Hepatocyte (in vitro differentiated cells): ENCODE data around the gene CCDC82. TPM values are rescaled to one million over a fixed set of nuclear protein-coding genes. Genes with fewer than 3 reads are reported as not detected.
"Not testable (repeated sequence)": the region's sequence is repeated elsewhere in the genome, so short reads cannot be mapped to it uniquely, and the experiment has no call there.

Source experiments
- DNase-seq: peaks from one replicate; pipeline ENCODE4 v3.0.0-alpha.2; 2016; ENCODE audit warnings: low spot score
- H2AFZ ChIP-seq: fragments of 200-600 bp; sonication (generic); 2 replicates; pipeline ENCODE4 v1.6.0; 2016; ENCODE audit warnings: antibody characterized with exemption, mild to moderate bottlenecking
- H3K27ac ChIP-seq: fragments of 200-600 bp; sonication (generic); 2 replicates; pipeline ENCODE4 v1.5.1; 2016; ENCODE audit warnings: mild to moderate bottlenecking
- H3K27me3 ChIP-seq: fragments of 200-600 bp; sonication (generic); 2 replicates; pipeline ENCODE4 v1.6.1; 2016
- H3K36me3 ChIP-seq: fragments of 200-600 bp; sonication (generic); replicated peaks from 2 replicates; pipeline ENCODE4 v1.5.1; 2016; ENCODE audit warnings: low read depth; ENCODE audit not compliant: insufficient read depth
- H3K4me1 ChIP-seq: fragments of 200-600 bp; sonication (generic); 2 replicates; pipeline ENCODE4 v1.5.1; 2016; ENCODE audit warnings: mild to moderate bottlenecking, moderate library complexity; ENCODE audit not compliant: insufficient read depth
- H3K4me2 ChIP-seq: fragments of 200-600 bp; sonication (generic); 2 replicates; pipeline ENCODE4 v1.6.0; 2016
- H3K4me3 ChIP-seq: fragments of 200-600 bp; sonication (generic); 2 replicates; pipeline ENCODE4 v1.5.1; 2016; ENCODE audit warnings: mild to moderate bottlenecking
- H3K79me2 ChIP-seq: fragments of 200-600 bp; sonication (generic); 2 replicates; pipeline ENCODE4 v1.6.0; 2017; ENCODE audit warnings: mild to moderate bottlenecking
- H3K9me2 ChIP-seq: fragments of 200-600 bp; sonication (generic); replicated peaks from 2 replicates; pipeline ENCODE4 v1.6.0; 2017; ENCODE audit warnings: mild to moderate bottlenecking; ENCODE audit not compliant: insufficient read depth
- H3K9me3 ChIP-seq: fragments of 200-600 bp; sonication (generic); 2 replicates; pipeline ENCODE4 v1.5.1; 2016; ENCODE audit warnings: low read depth, mild to moderate bottlenecking
- H4K20me1 ChIP-seq: fragments of 200-600 bp; sonication (generic); 2 replicates; pipeline ENCODE4 v1.6.0; 2016; ENCODE audit warnings: mild to moderate bottlenecking; ENCODE audit not compliant: insufficient read depth, poor library complexity, severe bottlenecking
- CTCF ChIP-seq: fragments of 200-600 bp; sonication (generic); IDR thresholded peaks from 2 replicates; pipeline ENCODE4 v1.5.1; 2016; ENCODE audit warnings: antibody characterized with exemption, mild to moderate bottlenecking; ENCODE audit not compliant: poor library complexity
- EZH2 ChIP-seq: fragments of 200-600 bp; sonication (generic); IDR thresholded peaks from 2 replicates; pipeline ENCODE4 v1.6.1; 2016; ENCODE audit warnings: antibody characterized with exemption, mild to moderate bottlenecking, borderline replicate concordance
- EZH2phosphoT487 ChIP-seq: fragments of 200-600 bp; sonication (generic); IDR thresholded peaks from one replicate; pipeline ENCODE4 v1.6.1; 2018; ENCODE audit warnings: antibody characterized with exemption, mild to moderate bottlenecking, low read depth, moderate library complexity; ENCODE audit not compliant: unreplicated experiment, severe bottlenecking
- WGBS: methylation state at CpG from one replicate; pipeline ENCODE4 v1.1.6; 2016; ENCODE audit warnings: low lambda C conversion rate; ENCODE audit errors: missing lambda C conversion rate; 5-methylcytosine and 5-hydroxymethylcytosine counted together
- polyA plus RNA-seq: library from polyadenylated mRNA; unstranded; fragments of >200 nt; fragmentation: Nextera tagmentation; extraction: Ambion mirVana; gene quantifications from 2 replicates; pipeline ENCODE4 v1.2.1, GENCODE V29; 2016
- total RNA-seq: library from RNA; depleted of rRNA; stranded (reverse); fragments of >200 nt; gene quantifications from 2 replicates; pipeline ENCODE4 v1.2.3, GENCODE V29; 2014

The CCDC82 gene
- 15.4 and 16.3 TPM in 2 replicates for total RNA-seq
- 12.7 and 15.4 TPM in 2 replicates for polyA plus RNA-seq

GRCh38 chr11:96389720-96390487, at the start of gene CCDC82, which contains the start of gene JRKL:
Gene CCDC82, minus strand, starts transcription at chr11:96389912. Its CDS starts 5,165 bp downstream, at chr11:96384747.
Gene JRKL, plus strand, starts transcription at chr11:96390013. Its CDS starts 637 bp downstream, at chr11:96390650.
- H3K27me3 ChIP-seq: no peaks in the 10 kb centered on the region
- peaks cover 7% of the 10 kb centered on the region for H3K4me1 ChIP-seq
- no peaks in the 10 kb centered on the region for H3K9me2 ChIP-seq
- peak within 1 kb of the TSS; percentile 94 for H3K27ac ChIP-seq
- no peaks in the 10 kb centered on the region for H4K20me1 ChIP-seq
- peak within 1 kb of the TSS; percentile 77 for H2AFZ ChIP-seq
- WGBS: 1% methylated on average over 39 of the region's 53 CpGs
- DNase-seq: peak; percentile 99
- peak within 1 kb of the TSS; percentile 84 for H3K4me2 ChIP-seq
- H3K4me3 ChIP-seq: peak within 1 kb of the TSS; percentile 70
- TF ChIP-seq EZH2phosphoT487 (no peak), EZH2 (no peak), CTCF (no peak)
- no peaks in the 10 kb centered on the region for H3K36me3 ChIP-seq
- H3K79me2 ChIP-seq: peaks cover 52% of the 10 kb centered on the region
- H3K9me3 ChIP-seq: no peaks in the 10 kb centered on the region

- H3K4me1 ChIP-seq, H3K9me3 ChIP-seq, H3K27ac ChIP-seq, H3K4me2 ChIP-seq, H3K36me3 ChIP-seq, H3K4me3 ChIP-seq, H3K79me2 ChIP-seq, H2AFZ ChIP-seq, H4K20me1 ChIP-seq, H3K9me2 ChIP-seq, DNase-seq, H3K27me3 ChIP-seq: not testable (repeated sequence)
Observed at GRCh38 chr11:96432654-96433053, 42.9 kb upstream of the CCDC82 start.

- Histone ChIP-seq H3K27me3 (no peaks in the 10 kb centered on the region), H2AFZ (no peak overlapping the region), H3K36me3 (no peaks in the 10 kb centered on the region), H3K4me3 (no peak overlapping the region), H3K4me2 (no peak overlapping the region), H3K79me2 (no peaks in the 10 kb centered on the region), H4K20me1 (no peaks in the 10 kb centered on the region), H3K27ac (no peak overlapping the region), H3K4me1 (no peaks in the 10 kb centered on the region), H3K9me2 (no peaks in the 10 kb centered on the region), H3K9me3 (no peaks in the 10 kb centered on the region)
- TF ChIP-seq EZH2: no peak
- no peak for TF ChIP-seq EZH2phosphoT487
- TF ChIP-seq CTCF: no peak
- 92% methylated on average over 3 of the region's 3 CpGs for WGBS
- no peak for DNase-seq
Observed at GRCh38 chr11:96430668-96431067, 41.0 kb upstream of the CCDC82 start.

- no peaks in the 10 kb centered on the region for H3K27me3 ChIP-seq
- no peak overlapping the region for H3K4me2 ChIP-seq
- no peak for TF ChIP-seq EZH2
- TF ChIP-seq CTCF: no peak
- no peak for TF ChIP-seq EZH2phosphoT487
- H3K36me3 ChIP-seq: no peaks in the 10 kb centered on the region
- no peak overlapping the region for H3K27ac ChIP-seq
- H3K9me3 ChIP-seq: no peaks in the 10 kb centered on the region
- H3K4me1 ChIP-seq: no peaks in the 10 kb centered on the region
- no peaks in the 10 kb centered on the region for H3K79me2 ChIP-seq
- no peak for DNase-seq
- H4K20me1 ChIP-seq: no peaks in the 10 kb centered on the region
- no peak overlapping the region for H3K4me3 ChIP-seq
- 43% methylated on average over 2 of the region's 2 CpGs for WGBS
- no peak overlapping the region for H2AFZ ChIP-seq
- no peaks in the 10 kb centered on the region for H3K9me2 ChIP-seq
Observed at GRCh38 chr11:96424693-96425092, 35.0 kb upstream of the CCDC82 start.
